CD14-positive monocyte (primary cell): Measurements from ENCODE around the gene CSK. TPM values are rescaled to one million over a fixed set of nuclear protein-coding genes. Genes with fewer than 3 reads are reported as not detected.
A peak's percentile ranks its signal among the peaks of the same experiment; 100 is the strongest.

Experiments
- DNase-seq, 3 donors: peaks; one replicate each; pipeline ENCODE4 v3.0.0-alpha.2; 2011 to 2022
- H2AFZ ChIP-seq: 2 replicates; pipeline ENCODE4 v1.6.0; 2012; ENCODE audit warnings: mild to moderate bottlenecking, low read depth, low read length, inconsistent platforms; ENCODE audit not compliant: insufficient read depth, poor library complexity, severe bottlenecking
- H3K27ac ChIP-seq, 2 donors: 1 replicate in 1 of 2; 2 replicates in 1 of 2; pipeline ENCODE4 v1.5.1; 2012 to 2013; ENCODE audit warnings: low read length in 2 of 2, control low read depth in 1 of 2, inconsistent platforms in 1 of 2, low read depth in 1 of 2, mild to moderate bottlenecking in 1 of 2
- H3K27me3 ChIP-seq, 2 donors: one replicate each; pipeline versions ENCODE4 v1.6.0 to v1.6.1; 2011 to 2013; ENCODE audit warnings: low read length in 2 of 2; ENCODE audit not compliant: control insufficient read depth in 2 of 2, insufficient read depth in 2 of 2
- H3K36me3 ChIP-seq, 2 donors: replicated peaks in 1 of 2; 1 replicate in 1 of 2; 2 replicates in 1 of 2; pipeline versions ENCODE4 v1.5.1 to v1.6.1; 2012 to 2013; ENCODE audit warnings: low read length in 2 of 2, control low read depth in 1 of 2, inconsistent platforms in 1 of 2, mild to moderate bottlenecking in 1 of 2; ENCODE audit not compliant: insufficient read depth in 2 of 2, control insufficient read depth in 1 of 2
- H3K4me1 ChIP-seq, 2 donors: 1 replicate in 1 of 2; 2 replicates in 1 of 2; pipeline versions ENCODE4 v1.5.1 to v1.6.1; 2012 to 2013; ENCODE audit warnings: low read length in 2 of 2, control low read depth in 1 of 2, inconsistent platforms in 1 of 2, mild to moderate bottlenecking in 1 of 2, moderate library complexity in 1 of 2; ENCODE audit not compliant: insufficient read depth in 2 of 2, control insufficient read depth in 1 of 2
- H3K4me2 ChIP-seq: replicated peaks from 2 replicates; pipeline ENCODE3; 2012; ENCODE audit warnings: low read length, moderate library complexity, mild to moderate bottlenecking; ENCODE audit not compliant: poor library complexity, severe bottlenecking; ENCODE audit errors: extremely low read depth
- H3K4me3 ChIP-seq, 3 experiments: fragments of 200-600 bp in 1 of 3; sonication (generic) in 1 of 3; replicated peaks in 1 of 3; 1 replicate in 2 of 3; 2 replicates in 1 of 3; pipeline ENCODE4 v1.5.1; 2011 to 2013; ENCODE audit warnings: low read length in 3 of 3, mild to moderate bottlenecking in 3 of 3, control low read depth in 2 of 3, low read depth in 2 of 3, inconsistent platforms in 1 of 3, moderate library complexity in 1 of 3
- H3K79me2 ChIP-seq: 2 replicates; pipeline ENCODE4 v1.6.0; 2012; ENCODE audit warnings: mild to moderate bottlenecking, control low read depth, inconsistent platforms, low read length, moderate library complexity; ENCODE audit not compliant: insufficient read depth
- H3K9ac ChIP-seq: 2 replicates; pipeline ENCODE4 v1.6.0; 2017; ENCODE audit warnings: low read length, mild to moderate bottlenecking; ENCODE audit not compliant: insufficient read depth, poor library complexity, severe bottlenecking
- H3K9me3 ChIP-seq, 2 donors: replicated peaks in 1 of 2; 1 replicate in 1 of 2; 2 replicates in 1 of 2; pipeline versions ENCODE4 v1.5.1 to v1.6.1; 2012 to 2013; ENCODE audit warnings: low read length in 2 of 2, control low read depth in 1 of 2; ENCODE audit not compliant: control insufficient read depth in 1 of 2, insufficient read depth in 1 of 2
- H4K20me1 ChIP-seq: 2 replicates; pipeline ENCODE4 v1.6.0; 2012; ENCODE audit warnings: mild to moderate bottlenecking, low read length, control low read depth, moderate library complexity; ENCODE audit not compliant: insufficient read depth
- H3K27ac Mint-ChIP-seq, 7 donors: one replicate each; pipeline ENCODE4 v1.8.0; 2020; ENCODE audit warnings: mild to moderate bottlenecking in 7 of 7, mixed read lengths in 7 of 7, moderate library complexity in 6 of 7, inconsistent platforms in 2 of 7
- H3K27me3 Mint-ChIP-seq, 3 donors: one replicate each; pipeline ENCODE4 v1.8.0; 2021 to 2022; ENCODE audit warnings: low read depth in 3 of 3, mild to moderate bottlenecking in 3 of 3, mixed read lengths in 3 of 3, moderate library complexity in 3 of 3, inconsistent platforms in 1 of 3
- H3K36me3 Mint-ChIP-seq, 2 donors: one replicate each; pipeline ENCODE4 v1.8.0; 2020; ENCODE audit warnings: mixed read lengths in 2 of 2, inconsistent platforms in 1 of 2, mild to moderate bottlenecking in 1 of 2
- H3K4me1 Mint-ChIP-seq: one replicate; pipeline ENCODE4 v1.8.0; 2020; ENCODE audit warnings: mild to moderate bottlenecking, mixed read lengths
- H3K4me3 Mint-ChIP-seq, 2 donors: one replicate each; pipeline ENCODE4 v1.8.0; 2020; ENCODE audit warnings: mild to moderate bottlenecking in 2 of 2, mixed read lengths in 2 of 2, moderate library complexity in 1 of 2
- H3K9me3 Mint-ChIP-seq, 7 donors: one replicate each; pipeline ENCODE4 v1.8.0; 2020 to 2022; ENCODE audit warnings: mixed read lengths in 7 of 7, mild to moderate bottlenecking in 6 of 7, moderate library complexity in 6 of 7, inconsistent platforms in 2 of 7
- WGBS: methylation state at CpG from one replicate; pipeline ENCODE4 v1.1.5; 2013; ENCODE audit warnings: missing lambda C conversion rate; ENCODE audit not compliant: insufficient coverage; 5-methylcytosine and 5-hydroxymethylcytosine counted together
- intact Hi-C, 2 donors: fragments of 100-400 bp; cut with micrococcal nuclease; formaldehyde crosslinking; loops; one replicate each; pipeline versions ENCODE4 v1.15.0 to v1.15.1; 2023
- polyA plus RNA-seq, 3 donors: library from polyadenylated mRNA; depleted of rRNA in 1 of 3; unstranded in 2 of 3; stranded (reverse) in 1 of 3; fragments of 300-500 nt in 2 of 3; fragments of >200 nt in 1 of 3; fragmentation: Illumina TruSeq in 2 of 3; gene quantifications; 1 replicate in 2 of 3; 2 replicates in 1 of 3; pipeline ENCODE4 v1.2.3, GENCODE V29; 2012 to 2021
- TF ChIP-seq, protein P1 (sequence below): fragments of 200-600 bp; IDR thresholded peaks from one replicate; pipeline ENCODE4 v1.8.0; 2022; ENCODE audit warnings: antibody characterized with exemption, mild to moderate bottlenecking

CSK gene
- polyA plus RNA-seq, 3 donors: 79.0 to 426 (median 106) TPM

DNA sequence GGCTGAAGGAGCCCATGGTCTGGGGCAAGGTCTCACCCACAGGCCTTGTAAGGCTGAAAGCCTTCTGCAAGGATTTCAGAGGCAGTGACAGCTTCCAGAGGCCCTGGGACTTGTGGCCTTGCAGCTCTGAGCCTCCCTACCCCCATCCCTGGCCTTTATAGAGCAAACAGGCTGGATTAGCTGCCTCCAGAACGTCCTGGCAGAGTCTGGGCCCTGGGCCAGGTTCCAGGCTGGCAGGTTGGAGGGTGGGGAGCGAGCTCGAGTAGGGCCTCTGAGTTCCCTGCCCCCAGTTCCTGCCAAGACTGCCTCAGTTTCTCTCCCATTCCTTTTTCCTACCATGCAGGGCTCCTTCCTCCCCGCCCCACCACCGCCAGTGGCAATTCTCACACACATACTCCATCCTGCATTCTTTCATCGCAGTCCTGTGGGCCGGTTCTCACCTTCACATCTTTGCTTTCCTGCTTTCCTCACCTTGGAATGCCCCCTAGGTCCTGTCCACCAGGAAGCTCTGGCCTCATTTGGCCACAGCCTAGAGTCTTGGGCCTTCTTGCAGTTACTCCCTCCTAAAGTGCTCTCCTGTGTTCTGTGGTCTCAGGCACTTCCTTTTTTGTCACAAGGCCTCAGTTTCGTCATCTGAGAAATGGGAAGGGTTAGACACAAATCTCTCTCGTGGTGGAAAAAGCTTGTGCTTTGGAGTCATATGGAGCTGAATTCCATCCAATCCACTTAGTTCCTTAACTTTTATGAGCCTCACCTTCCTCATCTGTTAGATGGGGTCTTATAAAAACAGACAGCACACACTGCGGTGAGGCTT lies 33.4 kb downstream of the CSK start:
- H3K9me3 ChIP-seq: no peaks in the 10 kb centered on the region
- H3K27ac ChIP-seq: no peak overlapping the region
- no peaks in the 10 kb centered on the region for H3K27me3 ChIP-seq
- Mint-ChIP-seq H3K36me3 (no peaks in the 10 kb centered on the region), H3K9me3 (peaks cover 0 to 3% (median 0%) of the 10 kb centered on the region in 7 donors), H3K4me3 (no peak overlapping the region), H3K4me1 (peaks cover 17% of the 10 kb centered on the region), H3K27me3 (peaks cover 2 to 10% (median 7%) of the 10 kb centered on the region in 3 donors), H3K27ac (peak overlapping the region in 3 of 7 donors; percentile 11 to 68 (median 50))
- H3K4me2 ChIP-seq: no peak overlapping the region
- no peaks in the 10 kb centered on the region for H3K36me3 ChIP-seq
- DNase-seq: peak in 1 of 3 donors; percentile 48
- no peak overlapping the region for H3K4me3 ChIP-seq
- no peaks in the 10 kb centered on the region for H4K20me1 ChIP-seq
- H3K79me2 ChIP-seq: no peaks in the 10 kb centered on the region
- 100% methylated on average over 5 of the region's 10 CpGs for WGBS
- TF ChIP-seq, protein P1, sequence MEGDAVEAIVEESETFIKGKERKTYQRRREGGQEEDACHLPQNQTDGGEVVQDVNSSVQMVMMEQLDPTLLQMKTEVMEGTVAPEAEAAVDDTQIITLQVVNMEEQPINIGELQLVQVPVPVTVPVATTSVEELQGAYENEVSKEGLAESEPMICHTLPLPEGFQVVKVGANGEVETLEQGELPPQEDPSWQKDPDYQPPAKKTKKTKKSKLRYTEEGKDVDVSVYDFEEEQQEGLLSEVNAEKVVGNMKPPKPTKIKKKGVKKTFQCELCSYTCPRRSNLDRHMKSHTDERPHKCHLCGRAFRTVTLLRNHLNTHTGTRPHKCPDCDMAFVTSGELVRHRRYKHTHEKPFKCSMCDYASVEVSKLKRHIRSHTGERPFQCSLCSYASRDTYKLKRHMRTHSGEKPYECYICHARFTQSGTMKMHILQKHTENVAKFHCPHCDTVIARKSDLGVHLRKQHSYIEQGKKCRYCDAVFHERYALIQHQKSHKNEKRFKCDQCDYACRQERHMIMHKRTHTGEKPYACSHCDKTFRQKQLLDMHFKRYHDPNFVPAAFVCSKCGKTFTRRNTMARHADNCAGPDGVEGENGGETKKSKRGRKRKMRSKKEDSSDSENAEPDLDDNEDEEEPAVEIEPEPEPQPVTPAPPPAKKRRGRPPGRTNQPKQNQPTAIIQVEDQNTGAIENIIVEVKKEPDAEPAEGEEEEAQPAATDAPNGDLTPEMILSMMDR: no peak
- no peak overlapping the region for H2AFZ ChIP-seq
- H3K4me1 ChIP-seq: peaks cover 5 to 12% of the 10 kb centered on the region in 2 donors
- H3K9ac ChIP-seq: no peak overlapping the region
- intact Hi-C loops: no loop called here

DNA sequence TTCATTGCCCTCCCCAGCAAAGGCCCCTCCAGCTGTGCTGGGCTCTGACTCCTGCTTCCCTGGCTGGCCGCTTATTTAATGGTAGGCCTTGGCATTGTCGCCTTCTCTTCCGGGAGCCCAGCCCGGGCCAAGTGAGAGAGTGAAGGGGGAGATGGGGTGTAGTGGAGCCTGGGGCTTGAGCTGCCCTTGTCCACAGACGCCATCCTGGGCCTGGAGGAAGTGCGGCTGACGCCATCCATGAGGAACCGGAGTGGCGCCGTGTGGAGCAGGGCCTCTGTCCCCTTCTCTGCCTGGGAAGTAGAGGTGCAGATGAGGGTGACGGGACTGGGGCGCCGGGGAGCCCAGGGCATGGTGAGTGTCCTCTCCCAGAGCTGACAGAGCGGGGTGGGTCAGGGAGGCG lies 34.1 kb downstream of the CSK start:
- Mint-ChIP-seq H3K27ac (no peak overlapping the region), H3K4me3 (no peak overlapping the region), H3K27me3 (peaks cover 0 to 11% (median 7%) of the 10 kb centered on the region in 3 donors), H3K4me1 (peaks cover 17% of the 10 kb centered on the region), H3K9me3 (peaks cover 0 to 3% (median 0%) of the 10 kb centered on the region in 7 donors), H3K36me3 (no peaks in the 10 kb centered on the region)
- H3K27ac ChIP-seq: no peak overlapping the region
- no peak for DNase-seq
- H2AFZ ChIP-seq: no peak overlapping the region
- H3K36me3 ChIP-seq: no peaks in the 10 kb centered on the region
- H3K27me3 ChIP-seq: no peaks in the 10 kb centered on the region
- no peaks in the 10 kb centered on the region for H4K20me1 ChIP-seq
- no peak overlapping the region for H3K4me3 ChIP-seq
- no peak overlapping the region for H3K9ac ChIP-seq
- H3K79me2 ChIP-seq: no peaks in the 10 kb centered on the region
- 95% methylated on average over 15 of the region's 15 CpGs for WGBS
- TF ChIP-seq, protein P1: no peak
- no peak overlapping the region for H3K4me2 ChIP-seq
- intact Hi-C loops: no loop called here
- H3K4me1 ChIP-seq: peaks cover 5 to 14% of the 10 kb centered on the region in 2 donors
- H3K9me3 ChIP-seq: no peaks in the 10 kb centered on the region
